Endothelial cell of umbilical vein (primary cell): ENCODE data around the gene GPR139.

Experiments
- POLR2A ChIP-seq: IDR thresholded peaks from 2 replicates; pipeline ENCODE4 v1.6.1; 2012; ENCODE audit warnings: low read depth, mild to moderate bottlenecking, control low read depth, low read length
- TF ChIP-seq, protein P1 (sequence below), 2 donors: IDR thresholded peaks; 1 replicate in 1 of 2; 2 replicates in 1 of 2; pipeline ENCODE4 v1.5.1; 2011; ENCODE audit warnings: low read length in 2 of 2, mild to moderate bottlenecking in 2 of 2, moderate library complexity in 2 of 2, control low read depth in 1 of 2, inconsistent platforms in 1 of 2, low read depth in 1 of 2; ENCODE audit not compliant: insufficient read depth in 1 of 2; ENCODE audit errors: extremely low read depth in 1 of 2

DNA sequence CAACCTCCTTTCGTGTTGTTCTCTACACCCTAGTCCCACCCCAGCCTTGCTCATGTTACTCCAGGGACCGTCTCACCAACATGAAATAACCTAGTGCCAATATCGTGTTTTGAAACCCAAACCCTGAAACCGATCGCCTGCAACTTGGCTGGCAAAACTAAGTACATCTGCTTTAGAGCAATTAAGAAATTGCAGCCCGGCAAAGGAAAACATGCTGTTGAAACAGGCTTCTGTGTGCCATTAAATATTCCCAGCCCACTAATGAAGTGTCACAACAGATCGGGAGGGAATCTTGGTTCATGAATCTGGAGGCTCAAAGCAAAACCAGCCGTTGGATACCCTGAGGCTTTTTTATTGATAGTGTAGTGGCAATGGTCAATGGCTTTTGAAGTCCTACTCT lies 48.3 kb upstream of the GPR139 start:
- TF ChIP-seq POLR2A: no peak
- TF ChIP-seq, protein P1, sequence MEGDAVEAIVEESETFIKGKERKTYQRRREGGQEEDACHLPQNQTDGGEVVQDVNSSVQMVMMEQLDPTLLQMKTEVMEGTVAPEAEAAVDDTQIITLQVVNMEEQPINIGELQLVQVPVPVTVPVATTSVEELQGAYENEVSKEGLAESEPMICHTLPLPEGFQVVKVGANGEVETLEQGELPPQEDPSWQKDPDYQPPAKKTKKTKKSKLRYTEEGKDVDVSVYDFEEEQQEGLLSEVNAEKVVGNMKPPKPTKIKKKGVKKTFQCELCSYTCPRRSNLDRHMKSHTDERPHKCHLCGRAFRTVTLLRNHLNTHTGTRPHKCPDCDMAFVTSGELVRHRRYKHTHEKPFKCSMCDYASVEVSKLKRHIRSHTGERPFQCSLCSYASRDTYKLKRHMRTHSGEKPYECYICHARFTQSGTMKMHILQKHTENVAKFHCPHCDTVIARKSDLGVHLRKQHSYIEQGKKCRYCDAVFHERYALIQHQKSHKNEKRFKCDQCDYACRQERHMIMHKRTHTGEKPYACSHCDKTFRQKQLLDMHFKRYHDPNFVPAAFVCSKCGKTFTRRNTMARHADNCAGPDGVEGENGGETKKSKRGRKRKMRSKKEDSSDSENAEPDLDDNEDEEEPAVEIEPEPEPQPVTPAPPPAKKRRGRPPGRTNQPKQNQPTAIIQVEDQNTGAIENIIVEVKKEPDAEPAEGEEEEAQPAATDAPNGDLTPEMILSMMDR (IDR thresholded peaks at IDR 0.05; ENCODE audit: extremely low read depth in 1 of 2, insufficient read depth in 1 of 2, low read depth in 1 of 2, low read length in 2 of 2): no peak
